ENCODE results near the gene AUTS2.

Gene AUTS2

DNA sequence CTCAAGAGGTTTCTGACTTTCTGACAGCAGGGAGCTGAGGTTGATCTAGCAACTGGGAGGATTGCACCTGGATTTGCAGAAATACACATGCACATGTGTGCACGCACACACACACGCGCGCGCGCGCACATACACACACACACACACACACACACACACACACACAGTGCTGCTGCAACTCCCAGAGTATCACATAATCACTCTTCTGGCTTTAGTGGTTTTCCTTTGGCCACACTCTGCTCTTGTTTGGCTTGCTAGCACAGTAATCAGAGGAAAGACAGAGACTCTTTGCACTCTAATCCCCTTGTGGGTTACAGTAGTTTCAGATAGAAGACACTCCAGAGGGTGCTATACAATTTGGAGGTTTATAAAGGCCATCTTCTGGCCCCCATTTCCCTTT is 705.0 kb downstream of the AUTS2 start:
- TF ChIP-seq EZH2phosphoT487 (conservative IDR thresholded peaks at IDR 0.05; ENCODE audit: low read length) = no peak
- TF ChIP-seq, protein P1, sequence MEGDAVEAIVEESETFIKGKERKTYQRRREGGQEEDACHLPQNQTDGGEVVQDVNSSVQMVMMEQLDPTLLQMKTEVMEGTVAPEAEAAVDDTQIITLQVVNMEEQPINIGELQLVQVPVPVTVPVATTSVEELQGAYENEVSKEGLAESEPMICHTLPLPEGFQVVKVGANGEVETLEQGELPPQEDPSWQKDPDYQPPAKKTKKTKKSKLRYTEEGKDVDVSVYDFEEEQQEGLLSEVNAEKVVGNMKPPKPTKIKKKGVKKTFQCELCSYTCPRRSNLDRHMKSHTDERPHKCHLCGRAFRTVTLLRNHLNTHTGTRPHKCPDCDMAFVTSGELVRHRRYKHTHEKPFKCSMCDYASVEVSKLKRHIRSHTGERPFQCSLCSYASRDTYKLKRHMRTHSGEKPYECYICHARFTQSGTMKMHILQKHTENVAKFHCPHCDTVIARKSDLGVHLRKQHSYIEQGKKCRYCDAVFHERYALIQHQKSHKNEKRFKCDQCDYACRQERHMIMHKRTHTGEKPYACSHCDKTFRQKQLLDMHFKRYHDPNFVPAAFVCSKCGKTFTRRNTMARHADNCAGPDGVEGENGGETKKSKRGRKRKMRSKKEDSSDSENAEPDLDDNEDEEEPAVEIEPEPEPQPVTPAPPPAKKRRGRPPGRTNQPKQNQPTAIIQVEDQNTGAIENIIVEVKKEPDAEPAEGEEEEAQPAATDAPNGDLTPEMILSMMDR (IDR thresholded peaks at IDR 0.05; ENCODE audit: insufficient read depth, low read length, poor library complexity, severe bottlenecking) = no peak
- Histone ChIP-seq H3K36me3 (ENCODE audit: low read length) (no peaks in the 10 kb centered on the region), H3F3A (ENCODE audit: insufficient read depth) (no peaks in the 10 kb centered on the region), H3K79me2 (ENCODE audit: insufficient read depth, low read length) (no peaks in the 10 kb centered on the region), H3K4me2 (ENCODE audit: low read depth, low read length, poor library complexity, severe bottlenecking) (no peak overlapping the region), H3K27me3 (ENCODE audit: low read length) (no peaks in the 10 kb centered on the region), H3K4me3 (ENCODE audit: insufficient read depth, low read length, poor library complexity, severe bottlenecking) (no peak overlapping the region), H3K9me3 (ENCODE audit: insufficient read depth, low read length) (no peaks in the 10 kb centered on the region), H2AFZ (ENCODE audit: low read depth, low read length, severe bottlenecking) (no peak overlapping the region), H3K9ac (ENCODE audit: low read length) (no peak overlapping the region), H4K20me1 (ENCODE audit: low read depth, low read length) (no peaks in the 10 kb centered on the region), H3K9me2 (replicated peaks; ENCODE audit: insufficient read depth, low read length) (no peaks in the 10 kb centered on the region), H3K27ac (ENCODE audit: low read depth, low read length) (no peak overlapping the region)

DNA sequence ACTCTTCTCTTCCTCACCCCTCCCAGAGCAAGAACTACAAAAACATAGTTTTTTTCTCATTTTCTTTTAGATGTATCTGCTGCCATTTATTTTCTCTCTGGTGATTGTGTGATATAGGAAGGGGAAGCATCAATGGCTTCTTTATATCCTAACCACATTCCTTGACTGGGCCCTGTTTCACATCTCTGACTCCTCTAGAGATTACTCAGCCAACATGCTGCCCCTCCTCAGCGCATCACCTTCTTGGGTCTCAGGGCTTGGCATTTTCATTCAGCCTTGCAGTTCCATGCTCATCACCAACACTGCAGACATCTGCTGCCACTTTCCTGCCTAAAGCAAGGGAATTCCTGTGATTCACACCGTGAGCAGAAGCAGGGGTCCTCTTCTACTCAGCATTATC is 705.5 kb downstream of the AUTS2 start:
- H2AFZ ChIP-seq (ENCODE audit: low read depth, low read length, severe bottlenecking) = no peak overlapping the region
- H3K79me2 ChIP-seq (ENCODE audit: insufficient read depth, low read length) = no peaks in the 10 kb centered on the region
- no peak for TF ChIP-seq EZH2phosphoT487 (conservative IDR thresholded peaks at IDR 0.05; ENCODE audit: low read length)
- TF ChIP-seq, protein P1 (IDR thresholded peaks at IDR 0.05; ENCODE audit: insufficient read depth, low read length, poor library complexity, severe bottlenecking) = no peak
- H3K9me3 ChIP-seq (ENCODE audit: insufficient read depth, low read length) = no peaks in the 10 kb centered on the region
- H3K27me3 ChIP-seq (ENCODE audit: low read length) = no peaks in the 10 kb centered on the region
- H3F3A ChIP-seq (ENCODE audit: insufficient read depth) = no peaks in the 10 kb centered on the region
- no peaks in the 10 kb centered on the region for H3K36me3 ChIP-seq (ENCODE audit: low read length)
- no peak overlapping the region for H3K4me2 ChIP-seq (ENCODE audit: low read depth, low read length, poor library complexity, severe bottlenecking)
- no peaks in the 10 kb centered on the region for H4K20me1 ChIP-seq (ENCODE audit: low read depth, low read length)
- H3K9me2 ChIP-seq (replicated peaks; ENCODE audit: insufficient read depth, low read length) = no peaks in the 10 kb centered on the region
- H3K9ac ChIP-seq (ENCODE audit: low read length) = no peak overlapping the region
- no peak overlapping the region for H3K27ac ChIP-seq (ENCODE audit: low read depth, low read length)
- no peak overlapping the region for H3K4me3 ChIP-seq (ENCODE audit: insufficient read depth, low read length, poor library complexity, severe bottlenecking)

DNA sequence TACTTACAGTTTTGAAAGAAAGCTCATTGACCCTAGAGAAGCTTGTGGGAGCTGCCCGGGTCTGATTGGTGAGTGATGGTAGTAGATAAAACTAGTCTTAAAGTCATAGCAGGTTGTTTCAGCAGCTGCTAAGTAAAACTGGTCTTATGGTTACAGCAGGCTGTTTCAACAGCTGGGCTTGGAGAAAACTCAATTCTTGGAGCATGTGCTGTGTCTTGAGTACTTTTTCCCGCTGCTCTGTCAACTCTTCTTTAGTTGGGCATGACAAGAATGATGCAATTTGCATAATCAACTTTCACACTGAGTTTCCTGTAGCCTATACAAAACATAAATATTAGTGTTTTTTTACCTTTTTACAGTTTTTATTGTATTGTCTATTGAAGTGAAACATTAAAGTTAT is 707.9 kb downstream of the AUTS2 start:
- Histone ChIP-seq H3K79me2 (ENCODE audit: insufficient read depth, low read length) (no peaks in the 10 kb centered on the region), H3K27ac (ENCODE audit: low read depth, low read length) (no peak overlapping the region), H3K36me3 (ENCODE audit: low read length) (no peaks in the 10 kb centered on the region), H3F3A (ENCODE audit: insufficient read depth) (no peaks in the 10 kb centered on the region), H3K9me3 (ENCODE audit: insufficient read depth, low read length) (no peaks in the 10 kb centered on the region), H3K9me2 (replicated peaks; ENCODE audit: insufficient read depth, low read length) (no peaks in the 10 kb centered on the region), H3K9ac (ENCODE audit: low read length) (no peak overlapping the region), H4K20me1 (ENCODE audit: low read depth, low read length) (no peaks in the 10 kb centered on the region), H2AFZ (ENCODE audit: low read depth, low read length, severe bottlenecking) (no peak overlapping the region), H3K27me3 (ENCODE audit: low read length) (no peaks in the 10 kb centered on the region), H3K4me2 (ENCODE audit: low read depth, low read length, poor library complexity, severe bottlenecking) (no peak overlapping the region), H3K4me3 (ENCODE audit: insufficient read depth, low read length, poor library complexity, severe bottlenecking) (no peak overlapping the region)
- no peak for TF ChIP-seq EZH2phosphoT487 (conservative IDR thresholded peaks at IDR 0.05; ENCODE audit: low read length)
- TF ChIP-seq, protein P1 (IDR thresholded peaks at IDR 0.05; ENCODE audit: insufficient read depth, low read length, poor library complexity, severe bottlenecking) = no peak

Data from SU-DHL-6 (cell line).